ENCODE data around the gene CASP2.

- no peak for TF ChIP-seq NRF1 (IDR thresholded peaks at IDR 0.05; ENCODE audit: low read depth, low read length)
- no peak for TF ChIP-seq TAF1 (IDR thresholded peaks at IDR 0.05; ENCODE audit: low read depth, low read length)
- TF ChIP-seq SIN3A (conservative IDR thresholded peaks at IDR 0.05 in 1 of 2, IDR thresholded peaks at IDR 0.05 in 1 of 2; ENCODE audit: low read depth in 1 of 2, low read length in 2 of 2): no peak
- no peak for TF ChIP-seq YY1 (IDR thresholded peaks at IDR 0.05; ENCODE audit: low read depth, low read length)
- no peak for TF ChIP-seq ZNF274 (IDR thresholded peaks at IDR 0.05; ENCODE audit: borderline replicate concordance, extremely low read depth, low read length)
- TF ChIP-seq CTCF (IDR thresholded peaks at IDR 0.05; ENCODE audit: control extremely low read depth in 1 of 3, insufficient read depth in 1 of 3, low read depth in 1 of 3, low read length in 3 of 3): no peak
- no peak for TF ChIP-seq TAF7 (optimal IDR thresholded peaks at IDR 0.05; ENCODE audit: borderline replicate concordance, low read depth, low read length)
- no peak for TF ChIP-seq CREB1 (IDR thresholded peaks at IDR 0.05)
- no peak for TF ChIP-seq CHD2 (IDR thresholded peaks at IDR 0.05; ENCODE audit: low read length)
- no peak for TF ChIP-seq POLR2A (IDR thresholded peaks at IDR 0.05; ENCODE audit: control extremely low read depth in 1 of 2, low read depth in 2 of 2, low read length in 2 of 2)
- no peak for TF ChIP-seq MAX (IDR thresholded peaks at IDR 0.05)
- no peak for TF ChIP-seq CHD7 (IDR thresholded peaks at IDR 0.05; ENCODE audit: insufficient replicate concordance, low read length)
- no peak for TF ChIP-seq EGR1 (IDR thresholded peaks at IDR 0.05; ENCODE audit: borderline replicate concordance, low read depth, low read length)
- TF ChIP-seq POLR2AphosphoS5 (IDR thresholded peaks at IDR 0.05; ENCODE audit: low read depth, low read length): no peak
Measured at GRCh38 chr7:143325240-143325639, 37.1 kb downstream of the CASP2 start.

Measured in H1 (cell line).